Measurements from ENCODE around the gene SERPINB13.

DNA sequence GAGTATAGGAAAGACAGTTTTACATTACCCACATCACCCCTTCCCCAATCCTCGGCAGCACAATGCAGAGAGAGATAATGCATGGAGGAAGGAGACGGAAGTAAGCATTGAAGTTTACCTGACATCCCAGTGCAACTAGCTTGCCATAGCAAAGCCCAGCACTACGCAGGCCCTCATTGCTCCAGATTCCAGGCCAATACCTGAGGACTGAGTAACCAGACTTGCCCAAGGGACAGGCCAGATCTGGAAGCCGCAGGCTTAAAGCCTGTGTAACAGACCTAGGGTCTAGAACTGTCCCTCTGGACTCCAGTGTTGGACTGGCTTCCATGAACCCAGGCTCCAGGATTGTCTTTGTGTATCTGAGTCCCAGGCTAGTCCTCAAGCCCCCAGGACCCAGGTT is 39.3 kb downstream of the SERPINB13 start:
- TF ChIP-seq, protein P1, sequence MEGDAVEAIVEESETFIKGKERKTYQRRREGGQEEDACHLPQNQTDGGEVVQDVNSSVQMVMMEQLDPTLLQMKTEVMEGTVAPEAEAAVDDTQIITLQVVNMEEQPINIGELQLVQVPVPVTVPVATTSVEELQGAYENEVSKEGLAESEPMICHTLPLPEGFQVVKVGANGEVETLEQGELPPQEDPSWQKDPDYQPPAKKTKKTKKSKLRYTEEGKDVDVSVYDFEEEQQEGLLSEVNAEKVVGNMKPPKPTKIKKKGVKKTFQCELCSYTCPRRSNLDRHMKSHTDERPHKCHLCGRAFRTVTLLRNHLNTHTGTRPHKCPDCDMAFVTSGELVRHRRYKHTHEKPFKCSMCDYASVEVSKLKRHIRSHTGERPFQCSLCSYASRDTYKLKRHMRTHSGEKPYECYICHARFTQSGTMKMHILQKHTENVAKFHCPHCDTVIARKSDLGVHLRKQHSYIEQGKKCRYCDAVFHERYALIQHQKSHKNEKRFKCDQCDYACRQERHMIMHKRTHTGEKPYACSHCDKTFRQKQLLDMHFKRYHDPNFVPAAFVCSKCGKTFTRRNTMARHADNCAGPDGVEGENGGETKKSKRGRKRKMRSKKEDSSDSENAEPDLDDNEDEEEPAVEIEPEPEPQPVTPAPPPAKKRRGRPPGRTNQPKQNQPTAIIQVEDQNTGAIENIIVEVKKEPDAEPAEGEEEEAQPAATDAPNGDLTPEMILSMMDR (IDR thresholded peaks at IDR 0.05) = no peak
- TF ChIP-seq ESRRA (IDR thresholded peaks at IDR 0.05; ENCODE audit: borderline replicate concordance, low read length) (no peak), EP300 (IDR thresholded peaks at IDR 0.05) (no peak), FOSL2 (IDR thresholded peaks at IDR 0.05) (no peak), FOSL2 (CRISPR knock-in tag; IDR thresholded peaks at IDR 0.05) (no peak), RNF2 (IDR thresholded peaks at IDR 0.05; ENCODE audit: borderline replicate concordance, low read depth) (no peak), CEBPB (IDR thresholded peaks at IDR 0.05) (no peak), KDM5A (IDR thresholded peaks at IDR 0.05) (no peak)
- TF ChIP-seq, protein P2, sequence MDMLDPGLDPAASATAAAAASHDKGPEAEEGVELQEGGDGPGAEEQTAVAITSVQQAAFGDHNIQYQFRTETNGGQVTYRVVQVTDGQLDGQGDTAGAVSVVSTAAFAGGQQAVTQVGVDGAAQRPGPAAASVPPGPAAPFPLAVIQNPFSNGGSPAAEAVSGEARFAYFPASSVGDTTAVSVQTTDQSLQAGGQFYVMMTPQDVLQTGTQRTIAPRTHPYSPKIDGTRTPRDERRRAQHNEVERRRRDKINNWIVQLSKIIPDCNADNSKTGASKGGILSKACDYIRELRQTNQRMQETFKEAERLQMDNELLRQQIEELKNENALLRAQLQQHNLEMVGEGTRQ (IDR thresholded peaks at IDR 0.05) = no peak
- TF ChIP-seq, protein P3, sequence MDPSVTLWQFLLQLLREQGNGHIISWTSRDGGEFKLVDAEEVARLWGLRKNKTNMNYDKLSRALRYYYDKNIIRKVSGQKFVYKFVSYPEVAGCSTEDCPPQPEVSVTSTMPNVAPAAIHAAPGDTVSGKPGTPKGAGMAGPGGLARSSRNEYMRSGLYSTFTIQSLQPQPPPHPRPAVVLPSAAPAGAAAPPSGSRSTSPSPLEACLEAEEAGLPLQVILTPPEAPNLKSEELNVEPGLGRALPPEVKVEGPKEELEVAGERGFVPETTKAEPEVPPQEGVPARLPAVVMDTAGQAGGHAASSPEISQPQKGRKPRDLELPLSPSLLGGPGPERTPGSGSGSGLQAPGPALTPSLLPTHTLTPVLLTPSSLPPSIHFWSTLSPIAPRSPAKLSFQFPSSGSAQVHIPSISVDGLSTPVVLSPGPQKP (IDR thresholded peaks at IDR 0.05; ENCODE audit: low read depth, low read length) = no peak
